Gastroesophageal sphincter (tissue), 3 donors: ENCODE measurements around the gene CTNNBL1.

Experiments
- CTCF ChIP-seq, 4 experiments: fragments of 200-600 bp in 2 of 4; fragments of 450-650 bp in 2 of 4; sonication (generic) in 1 of 4; IDR thresholded peaks; one replicate each; pipeline ENCODE4 v1.5.1; 2017 to 2019; ENCODE audit warnings: antibody characterized with exemption in 4 of 4, mild to moderate bottlenecking in 2 of 4, moderate library complexity in 2 of 4
- POLR2A ChIP-seq, 2 donors: fragments of 450-650 bp; IDR thresholded peaks; one replicate each; pipeline ENCODE4 v1.6.1; 2017; ENCODE audit warnings: antibody characterized with exemption in 2 of 2, mild to moderate bottlenecking in 2 of 2, moderate library complexity in 1 of 2
- POLR2AphosphoS5 ChIP-seq: sonication (generic); formaldehyde crosslinking; IDR thresholded peaks from one replicate; pipeline ENCODE4 v1.6.1; 2017; ENCODE audit warnings: antibody characterized with exemption

GRCh38 chr20:37690626-37691369 is 3.0 kb upstream of the CTNNBL1 start:
- TF ChIP-seq CTCF (IDR thresholded peaks at IDR 0.05) (no peak), POLR2AphosphoS5 (no peak), POLR2A (IDR thresholded peaks at IDR 0.05) (no peak)
